HEK293T (cell line): ENCODE measurements around the gene ABCC10.

ENCODE experiments used
- ARNT ChIP-seq: fragments of 450-650 bp; IDR thresholded peaks from 2 replicates; pipeline ENCODE4 v1.6.1; 2017; ENCODE audit warnings: mild to moderate bottlenecking
- BHLHE40 ChIP-seq: fragments of 450-650 bp; IDR thresholded peaks from 2 replicates; pipeline ENCODE4 v1.6.1; 2016; ENCODE audit warnings: mild to moderate bottlenecking, moderate library complexity, borderline replicate concordance
- HDGF ChIP-seq: fragments of 450-650 bp; IDR thresholded peaks from 2 replicates; pipeline ENCODE4 v1.6.1; 2017; ENCODE audit warnings: antibody characterized with exemption, borderline replicate concordance

- no peak for TF ChIP-seq HDGF
- TF ChIP-seq BHLHE40, result no peak
- TF ChIP-seq ARNT, result no peak
These were observed 31.6 kb upstream of the ABCC10 start for GRCh38 chr6:43395776-43396175.
